HCT116 (cell line): Measurements from ENCODE around the gene SLC2A9. TPM values are rescaled to one million over a fixed set of nuclear protein-coding genes. Genes with fewer than 3 reads are reported as not detected.

Experiments used
- ATAC-seq: fragments of 200-7000 bp; cut with Tn5 transposase; 2 replicates; pipeline ENCODE4 v1.9.1; 2020; ENCODE audit warnings: mild to moderate bottlenecking, moderate library complexity
- BruUV-seq: library from RNA; stranded (reverse); fragments of 400-500 nt; replicated peaks from 2 replicates; lab custom pipeline; 2021; lab: Mats Ljungman, UMichigan
- CTCF ChIA-PET: fragments of 300-600 bp; sonication (Branson Sonifier 250); formaldehyde crosslinking; loops from one replicate; lab custom pipeline; 2021; ENCODE audit warnings: antibody characterized with exemption; lab: Charles Lee
- POLR2A ChIA-PET: fragments of 300-600, 350-600 bp; sonication (Branson Sonifier 250); formaldehyde crosslinking; loops from one replicate; lab custom pipeline; 2021; ENCODE audit warnings: antibody characterized with exemption; lab: Charles Lee
- RAD21 ChIA-PET, 2 experiments: fragments of 300-600 bp; sonication (Branson Sonifier 250); formaldehyde crosslinking; loops; one replicate each; lab custom pipeline; 2023; ENCODE audit warnings: low total read pairs in 2 of 2; ENCODE audit not compliant: uncharacterized antibody in 2 of 2, unreplicated experiment in 2 of 2, low non-redundant PET in 1 of 2; lab: Charles Lee
- DNase-seq: peaks from one replicate; pipeline ENCODE4 v3.0.0-alpha.2; 2010; ENCODE audit warnings: low read depth, low spot score
- H2AFZ ChIP-seq: fragments of 200-600 bp; shearing (Covaris generic), sonication (generic); 2 replicates; pipeline ENCODE4 v1.6.1; 2017; ENCODE audit warnings: low read depth, mixed run types, mixed read lengths, antibody characterized with exemption, low read length; ENCODE audit not compliant: poor library complexity, severe bottlenecking
- H3K27ac ChIP-seq: 2 replicates; pipeline ENCODE4 v1.5.1; 2012; ENCODE audit warnings: low read depth, low read length
- H3K27me3 ChIP-seq: fragments of 200-600 bp; sonication (generic); 2 replicates; pipeline ENCODE4 v1.6.1; 2016; ENCODE audit warnings: mixed run types, low read length, mixed read lengths; ENCODE audit not compliant: insufficient read depth
- H3K36me3 ChIP-seq, 2 experiments: fragments of 200-500 bp in 1 of 2; fragments of 200-600 bp in 1 of 2; sonication (Bioruptor generic) in 1 of 2; sonication (generic) in 1 of 2; 2 replicates each; pipeline versions ENCODE4 v1.5.1 to v1.6.1; 2014 to 2016; ENCODE audit warnings: low read length in 2 of 2, inconsistent platforms in 1 of 2, mixed read lengths in 1 of 2, mixed run types in 1 of 2; ENCODE audit not compliant: insufficient read depth in 2 of 2, control insufficient read depth in 1 of 2
- H3K4me1 ChIP-seq, 2 experiments: fragments of 200-600 bp in 1 of 2; sonication (generic) in 1 of 2; 2 replicates each; pipeline versions ENCODE4 v1.5.1 to v1.6.1; 2012 to 2017; ENCODE audit warnings: low read length in 2 of 2, inconsistent platforms in 1 of 2, mild to moderate bottlenecking in 1 of 2, mixed read lengths in 1 of 2, mixed run types in 1 of 2, moderate library complexity in 1 of 2; ENCODE audit not compliant: insufficient read depth in 2 of 2, control insufficient read depth in 1 of 2
- H3K4me2 ChIP-seq: fragments of 200-600 bp; sonication (generic); 2 replicates; pipeline ENCODE4 v1.6.1; 2017; ENCODE audit warnings: mixed run types, low read length, mixed read lengths
- H3K4me3 ChIP-seq, 2 experiments: fragments of 200-600 bp in 1 of 2; sonication (generic) in 1 of 2; replicated peaks in 1 of 2; 2 replicates each; pipeline ENCODE4 v1.5.1; 2011 to 2016; ENCODE audit warnings: low read length in 2 of 2, control low read depth in 1 of 2, low read depth in 1 of 2, mild to moderate bottlenecking in 1 of 2, mixed read lengths in 1 of 2, mixed run types in 1 of 2
- H3K79me2 ChIP-seq: fragments of 200-600 bp; sonication (generic); 2 replicates; pipeline ENCODE4 v1.6.1; 2017; ENCODE audit warnings: mild to moderate bottlenecking, mixed run types, low read length, moderate library complexity, mixed read lengths; ENCODE audit not compliant: insufficient read depth
- H3K9ac ChIP-seq: fragments of 200-600 bp; sonication (generic); 2 replicates; pipeline ENCODE4 v1.6.1; 2016; ENCODE audit warnings: low read length, mixed read lengths
- H3K9me2 ChIP-seq: fragments of 200-600 bp; sonication (generic), shearing (Covaris generic); 2 replicates; pipeline ENCODE4 v1.6.1; 2017; ENCODE audit warnings: mixed run types, mild to moderate bottlenecking, moderate library complexity; ENCODE audit not compliant: insufficient read depth
- H3K9me3 ChIP-seq, 2 experiments: fragments of 200-500 bp in 1 of 2; fragments of 200-600 bp in 1 of 2; sonication (Bioruptor generic) in 1 of 2; sonication (generic) in 1 of 2; 2 replicates each; pipeline ENCODE4 v1.6.1; 2014 to 2017; ENCODE audit warnings: low read length in 2 of 2, mixed read lengths in 2 of 2, inconsistent platforms in 1 of 2, low read depth in 1 of 2, mild to moderate bottlenecking in 1 of 2, mixed run types in 1 of 2, moderate library complexity in 1 of 2; ENCODE audit not compliant: control insufficient read depth in 1 of 2, insufficient read depth in 1 of 2
- H4K20me1 ChIP-seq: fragments of 200-600 bp; sonication (generic), shearing (Covaris generic); 2 replicates; pipeline ENCODE4 v1.6.1; 2017; ENCODE audit warnings: mixed run types, mild to moderate bottlenecking, moderate library complexity; ENCODE audit not compliant: insufficient read depth
- ATF3 ChIP-seq: IDR thresholded peaks from 2 replicates; pipeline ENCODE4 v1.6.1; 2012
- CTCF ChIP-seq, 3 experiments: fragments of 200-600 bp in 1 of 3; sonication (generic) in 1 of 3; IDR thresholded peaks in 2 of 3; conservative IDR thresholded peaks in 1 of 3; 2 replicates each; pipeline ENCODE4 v1.5.1; 2012 to 2017; ENCODE audit warnings: low read depth in 2 of 3, low read length in 2 of 3, antibody characterized with exemption in 1 of 3, borderline replicate concordance in 1 of 3, control low read depth in 1 of 3, mild to moderate bottlenecking in 1 of 3, mixed read lengths in 1 of 3, mixed run types in 1 of 3, moderate library complexity in 1 of 3; ENCODE audit not compliant: insufficient read depth in 1 of 3
- EGR1 ChIP-seq: IDR thresholded peaks from 2 replicates; pipeline ENCODE4 v1.6.1; 2012; ENCODE audit warnings: low read depth
- ELF1 ChIP-seq: IDR thresholded peaks from 2 replicates; pipeline ENCODE4 v1.6.1; 2012; ENCODE audit warnings: low read depth, borderline replicate concordance
- EZH2phosphoT487 ChIP-seq: fragments of 200-600 bp; IDR thresholded peaks from 2 replicates; pipeline ENCODE4 v1.6.1; 2018; ENCODE audit warnings: antibody characterized with exemption, borderline replicate concordance
- JUND ChIP-seq: IDR thresholded peaks from 2 replicates; pipeline ENCODE4 v1.6.1; 2012
- MAX ChIP-seq: IDR thresholded peaks from 2 replicates; pipeline ENCODE4 v1.6.1; 2012
- POLR2A ChIP-seq: IDR thresholded peaks from 2 replicates; pipeline ENCODE4 v1.7.0; 2011; ENCODE audit warnings: borderline replicate concordance; ENCODE audit not compliant: insufficient read depth, insufficient read length; ENCODE audit errors: extremely low read depth
- POLR2AphosphoS5 ChIP-seq: IDR thresholded peaks from 2 replicates; pipeline ENCODE4 v1.6.1; 2011; ENCODE audit warnings: mild to moderate bottlenecking, low read depth, low read length, moderate library complexity
- RAD21 ChIP-seq: IDR thresholded peaks from 2 replicates; pipeline ENCODE4 v1.6.1; 2012; ENCODE audit warnings: low read depth, mild to moderate bottlenecking
- REST ChIP-seq: IDR thresholded peaks from 2 replicates; pipeline ENCODE4 v1.6.1; 2012; ENCODE audit warnings: low read depth
- YY1 ChIP-seq: IDR thresholded peaks from 2 replicates; pipeline ENCODE4 v1.6.1; 2011; ENCODE audit warnings: low read length, low read depth, moderate library complexity, mild to moderate bottlenecking; ENCODE audit not compliant: insufficient replicate concordance; ENCODE audit errors: extremely low read depth
- ZFX ChIP-seq: fragments of 450-650 bp; IDR thresholded peaks from 2 replicates; pipeline ENCODE4 v1.6.1; 2017
- intact Hi-C: fragments of 100-400 bp; cut with micrococcal nuclease; formaldehyde crosslinking; loops from 2 replicates; pipeline ENCODE4 v1.10.0; 2022
- total RNA-seq: library from RNA; stranded (reverse); gene quantifications from one replicate; pipeline ENCODE4 v1.2.1, GENCODE V29; 2021; ENCODE audit not compliant: unreplicated experiment

The SLC2A9 gene
- total RNA-seq, 1 experiment from 2014 or later: 2.2 TPM

- no peak for TF ChIP-seq JUND
- no peak for TF ChIP-seq CTCF (IDR thresholded peaks at IDR 0.05 in 2 of 3, conservative IDR thresholded peaks at IDR 0.05 in 1 of 3; ENCODE audit: borderline replicate concordance in 1 of 3, insufficient read depth in 1 of 3, low read depth in 2 of 3, low read length in 2 of 3)
- no peak for TF ChIP-seq EGR1
- no peak for TF ChIP-seq YY1
- TF ChIP-seq REST: no peak
- no peak for TF ChIP-seq ZFX
Measured at GRCh38 chr4:10066670-10067651, 45.7 kb upstream of the SLC2A9 start (continued).

- Histone ChIP-seq H3K9me2 (no peaks in the 10 kb centered on the region), H3K27ac (no peak overlapping the region), H3K9ac (no peak overlapping the region), H3K4me1 (0 out of 4 replicates have a peak, but pooled peaks cover 0 to 3% of the 10 kb centered on the region in 2 experiments), H3K36me3 (no peaks in the 10 kb centered on the region), H4K20me1 (no peaks in the 10 kb centered on the region), H3K27me3 (no peaks in the 10 kb centered on the region), H3K4me2 (no peak overlapping the region), H3K9me3 (no peaks in the 10 kb centered on the region), H2AFZ (no peak overlapping the region), H3K79me2 (no peaks in the 10 kb centered on the region), H3K4me3 (no peak overlapping the region)
- ChIA-PET CTCF (no interaction called here), POLR2A (no interaction called here), RAD21 (no interaction called here)
- BruUV-seq: no TSS peak
- intact Hi-C loops: no loop called here
- ATAC-seq (no peak), DNase-seq (no peak)
- no peak for TF ChIP-seq YY1
- no peak for TF ChIP-seq RAD21
- TF ChIP-seq POLR2A: no peak
- no peak for TF ChIP-seq CTCF (IDR thresholded peaks at IDR 0.05 in 2 of 3, conservative IDR thresholded peaks at IDR 0.05 in 1 of 3; ENCODE audit: borderline replicate concordance in 1 of 3, insufficient read depth in 1 of 3, low read depth in 2 of 3, low read length in 2 of 3)
- no peak for TF ChIP-seq JUND
- TF ChIP-seq POLR2AphosphoS5: no peak
- no peak for TF ChIP-seq ELF1
- TF ChIP-seq ZFX: no peak
- no peak for TF ChIP-seq ATF3
- no peak for TF ChIP-seq MAX
- TF ChIP-seq EZH2phosphoT487: no peak
Measured at GRCh38 chr4:10066206-10066605, 44.9 kb upstream of the SLC2A9 start.
